Lower lobe of right lung (tissue), 2 donors: Measurements from ENCODE around the gene NDUFA5. TPM values are rescaled to one million over a fixed set of nuclear protein-coding genes. Genes with fewer than 3 reads are reported as not detected.

Source experiments
- ATAC-seq, 2 donors: fragments of 200-7000 bp; cut with Tn5 transposase; one replicate each; pipeline ENCODE4 v1.9.1; 2020 to 2022; ENCODE audit warnings: mild to moderate bottlenecking in 2 of 2, moderate library complexity in 2 of 2
- DNase-seq: peaks from one replicate; pipeline ENCODE4 v3.0.0-alpha.2; 2020
- H3K27ac ChIP-seq: fragments of 200-600 bp; one replicate; pipeline ENCODE4 v1.8.0; 2022
- H3K27me3 ChIP-seq: fragments of 200-600 bp; one replicate; pipeline ENCODE4 v1.8.0; 2022; ENCODE audit warnings: low read depth
- H3K36me3 ChIP-seq: fragments of 200-600 bp; one replicate; pipeline ENCODE4 v1.8.0; 2022; ENCODE audit warnings: mild to moderate bottlenecking
- H3K4me1 ChIP-seq: fragments of 200-600 bp; one replicate; pipeline ENCODE4 v1.8.0; 2022
- H3K4me3 ChIP-seq: fragments of 200-600 bp; one replicate; pipeline ENCODE4 v1.8.0; 2022; ENCODE audit warnings: mild to moderate bottlenecking
- H3K9me3 ChIP-seq: fragments of 200-600 bp; one replicate; pipeline ENCODE4 v1.8.0; 2022
- CTCF ChIP-seq: fragments of 200-600 bp; IDR thresholded peaks from one replicate; pipeline ENCODE4 v1.8.0; 2022; ENCODE audit warnings: antibody characterized with exemption, mild to moderate bottlenecking
- intact Hi-C: fragments of 100-400 bp; cut with DNase I; formaldehyde crosslinking; loops from one replicate; pipeline ENCODE4 v1.11.0; 2022
- long read RNA-seq: library from polyadenylated mRNA; unstranded; transcript quantifications from one replicate; pipeline ENCODE4 v2.0.0, GENCODE V29; 2021
- total RNA-seq: library from RNA; stranded (reverse); fragmentation: NEBNext Ultra II Directional; extraction: Animal tissue kit (Norgen Biotek cat#: 25700); gene quantifications from one replicate; pipeline ENCODE4 v1.2.1, GENCODE V29; 2021
- donor health status: DM: no; HTN: yes; CAD: no; lungs with severe emphysema.

NDUFA5 gene
- total RNA-seq, result 61.4 TPM
- long read RNA-seq, transcript NDUFA5-202 (4 exons, 1,360 nt), result minor isoform, 5 of 120 reads
- long read RNA-seq, transcript NDUFA5-201 (5 exons, 1,901 nt), result major isoform, 111 of 120 reads
- long read RNA-seq, partial matches to known transcripts, result 0 of 120 reads
- long read RNA-seq, other reads (novel, unspliced or antisense), result 2 of 120 reads

GRCh38 chr7:123557398-123558288 is at the start of gene NDUFA5:
NDUFA5 (minus strand) TSS chr7:123557818; CDS start chr7:123557795, 23 bp downstream.
- H3K27ac ChIP-seq, result peak within 1 kb of the TSS; percentile 82
- ATAC-seq, result peak; percentile 100
- no peaks in the 10 kb centered on the region for H3K9me3 ChIP-seq
- DNase-seq, result peak; percentile 96
- no peaks in the 10 kb centered on the region for H3K27me3 ChIP-seq
- H3K36me3 ChIP-seq, result peaks cover 16% of the 10 kb centered on the region
- peak within 1 kb of the TSS; percentile 68 for H3K4me3 ChIP-seq
- intact Hi-C loops, result no loop called here
- H3K4me1 ChIP-seq, result peaks cover 28% of the 10 kb centered on the region
- no peak for TF ChIP-seq CTCF

GRCh38 chr7:123604739-123605138 is 47.1 kb upstream of the NDUFA5 start:
- Histone ChIP-seq H3K9me3 (no peaks in the 10 kb centered on the region), H3K27ac (no peak overlapping the region), H3K4me1 (no peaks in the 10 kb centered on the region), H3K36me3 (no peaks in the 10 kb centered on the region), H3K27me3 (no peaks in the 10 kb centered on the region), H3K4me3 (no peak overlapping the region)
- intact Hi-C loops, result no loop called here
- DNase-seq (no peak), ATAC-seq (no peak)
- TF ChIP-seq CTCF, result no peak

- H3K27me3 ChIP-seq, result no peaks in the 10 kb centered on the region
- no peaks in the 10 kb centered on the region for H3K4me1 ChIP-seq
- no peak overlapping the region for H3K27ac ChIP-seq
- TF ChIP-seq CTCF, result no peak
- no peaks in the 10 kb centered on the region for H3K9me3 ChIP-seq
- no peaks in the 10 kb centered on the region for H3K36me3 ChIP-seq
- intact Hi-C loops, result no loop called here
- H3K4me3 ChIP-seq, result no peak overlapping the region
- ATAC-seq, result no peak
- DNase-seq, result no peak
Observed at GRCh38 chr7:123602648-123603047, 45.0 kb upstream of the NDUFA5 start.

GRCh38 chr7:123601530-123601929 is 43.9 kb upstream of the NDUFA5 start, which contains the start of gene ASB15:
ASB15 (plus strand) TSS chr7:123601821; CDS start chr7:123614503, 12,682 bp downstream.
- intact Hi-C loops, result no loop called here
- DNase-seq, result no peak
- no peak for TF ChIP-seq CTCF

GRCh38 chr7:123600876-123601275 is 43.3 kb upstream of the NDUFA5 start:
- Histone ChIP-seq H3K4me3 (no peak overlapping the region), H3K9me3 (no peaks in the 10 kb centered on the region), H3K27me3 (no peaks in the 10 kb centered on the region), H3K4me1 (no peaks in the 10 kb centered on the region), H3K27ac (no peak overlapping the region), H3K36me3 (no peaks in the 10 kb centered on the region)
- TF ChIP-seq CTCF, result no peak
- no peak for ATAC-seq
- intact Hi-C loops, result no loop called here
- DNase-seq, result no peak

More at GRCh38 chr7:123601530-123601929, 43.9 kb upstream of the NDUFA5 start, which contains the start of gene ASB15:
- H3K4me3 ChIP-seq, result no peak within 1 kb of the TSS
- no peaks in the 10 kb centered on the region for H3K27me3 ChIP-seq
- H3K4me1 ChIP-seq, result no peaks in the 10 kb centered on the region
- H3K9me3 ChIP-seq, result no peaks in the 10 kb centered on the region
- H3K27ac ChIP-seq, result no peak within 1 kb of the TSS
- H3K36me3 ChIP-seq, result no peaks in the 10 kb centered on the region
- ATAC-seq, result no peak
